GM10266 (cell line): ENCODE data around the gene MAP1LC3B.

Experiments used
- DNase-seq: peaks from one replicate; pipeline ENCODE4 v3.0.0; 2012; ENCODE audit errors: extremely low spot score
- CTCF ChIP-seq: IDR thresholded peaks from 2 replicates; pipeline ENCODE4 v1.5.1; 2012; ENCODE audit warnings: mild to moderate bottlenecking, low read depth; ENCODE audit not compliant: control insufficient read depth, insufficient read depth; ENCODE audit errors: missing control alignments

The MAP1LC3B gene

GRCh38 chr16:87423429-87423828 lies 31.3 kb downstream of the MAP1LC3B start:
- no peak for TF ChIP-seq CTCF

GRCh38 chr16:87424266-87424665 lies 32.1 kb downstream of the MAP1LC3B start:
- DNase-seq: no peak
- no peak for TF ChIP-seq CTCF

More at GRCh38 chr16:87423429-87423828, 31.3 kb downstream of the MAP1LC3B start:
- no peak for DNase-seq

- no peak for TF ChIP-seq CTCF
- DNase-seq: no peak
These were observed 33.8 kb downstream of the MAP1LC3B start for GRCh38 chr16:87425941-87426340.

- TF ChIP-seq CTCF: no peak
- DNase-seq: no peak
These were observed 34.5 kb downstream of the MAP1LC3B start for GRCh38 chr16:87426423-87427215.

GRCh38 chr16:87431926-87432325 lies 39.8 kb downstream of the MAP1LC3B start:
- TF ChIP-seq CTCF: no peak
- no peak for DNase-seq

- DNase-seq: no peak
- TF ChIP-seq CTCF: no peak
These were observed 40.3 kb downstream of the MAP1LC3B start for GRCh38 chr16:87432330-87432915.

GRCh38 chr16:87434146-87434667 lies 42.1 kb downstream of the MAP1LC3B start:
- no peak for TF ChIP-seq CTCF
- no peak for DNase-seq
